OCI-LY7 (cell line): ENCODE data around the gene TALDO1. TPM values are rescaled to one million over a fixed set of nuclear protein-coding genes. Genes with fewer than 3 reads are reported as not detected.
A peak's percentile ranks its signal among the peaks of the same experiment; 100 is the strongest.

ENCODE experiments used
- BruUV-seq: library from RNA; stranded (reverse); fragments of 400-500 nt; replicated peaks from 2 replicates; lab custom pipeline; 2021; lab: Mats Ljungman, UMichigan
- CTCF ChIA-PET: fragments of 300-600 bp; sonication (Branson Sonifier 250); formaldehyde crosslinking; loops from one replicate; lab custom pipeline; 2022; ENCODE audit warnings: antibody characterized with exemption; ENCODE audit not compliant: unreplicated experiment; lab: Charles Lee
- POLR2A ChIA-PET: fragments of 300-600 bp; sonication (Branson Sonifier 250); formaldehyde crosslinking; loops from one replicate; lab custom pipeline; 2022; ENCODE audit warnings: antibody characterized with exemption; lab: Charles Lee
- DNase-seq: peaks from one replicate; pipeline ENCODE4 v3.0.0-alpha.2; 2015; ENCODE audit warnings: low spot score
- H2AFZ ChIP-seq: fragments of 200-600 bp; sonication (generic), shearing (Covaris generic); 2 replicates; pipeline ENCODE4 v1.6.1; 2014; ENCODE audit warnings: mild to moderate bottlenecking, antibody characterized with exemption, low read length, moderate library complexity
- H3K27ac ChIP-seq: fragments of 200-600 bp; sonication (generic); 2 replicates; pipeline ENCODE4 v1.5.1; 2014; ENCODE audit warnings: mixed run types, low read depth, mild to moderate bottlenecking, moderate library complexity, low read length, inconsistent platforms; ENCODE audit not compliant: poor library complexity, severe bottlenecking
- H3K36me3 ChIP-seq: fragments of 200-600 bp; sonication (generic); 2 replicates; pipeline ENCODE4 v1.6.1; 2014; ENCODE audit warnings: mild to moderate bottlenecking, antibody characterized with exemption, low read length, moderate library complexity, mixed read lengths; ENCODE audit not compliant: insufficient read depth
- H3K4me1 ChIP-seq: fragments of 200-600 bp; sonication (generic); 2 replicates; pipeline ENCODE4 v1.5.1; 2014; ENCODE audit warnings: mild to moderate bottlenecking, low read length; ENCODE audit not compliant: insufficient read depth, poor library complexity, severe bottlenecking
- H3K4me2 ChIP-seq: fragments of 200-600 bp; sonication (generic); 2 replicates; pipeline ENCODE4 v1.6.1; 2014; ENCODE audit warnings: mild to moderate bottlenecking, low read length
- H3K4me3 ChIP-seq: fragments of 200-600 bp; sonication (generic); 2 replicates; pipeline ENCODE4 v1.5.1; 2014; ENCODE audit warnings: mild to moderate bottlenecking, low read depth, low read length; ENCODE audit not compliant: poor library complexity, severe bottlenecking
- H3K79me2 ChIP-seq: fragments of 200-600 bp; sonication (generic); 2 replicates; pipeline ENCODE4 v1.6.1; 2016; ENCODE audit warnings: low read depth, mild to moderate bottlenecking, low read length, moderate library complexity, mixed read lengths; ENCODE audit not compliant: insufficient read depth
- H3K9me2 ChIP-seq: fragments of 200-600 bp; sonication (generic); 2 replicates; pipeline ENCODE4 v1.6.1; 2016; ENCODE audit warnings: mild to moderate bottlenecking, low read length, mixed read lengths; ENCODE audit not compliant: insufficient read depth
- H3K9me3 ChIP-seq: fragments of 200-600 bp; sonication (generic); 2 replicates; pipeline ENCODE4 v1.6.1; 2014; ENCODE audit warnings: mild to moderate bottlenecking, mixed run types, low read length, mixed read lengths
- H4K20me1 ChIP-seq: fragments of 200-600 bp; sonication (generic); 2 replicates; pipeline ENCODE4 v1.6.1; 2014; ENCODE audit warnings: mild to moderate bottlenecking, antibody characterized with exemption, low read length, moderate library complexity, mixed read lengths; ENCODE audit not compliant: insufficient read depth
- EZH2phosphoT487 ChIP-seq: fragments of 200-600 bp; sonication (generic); IDR thresholded peaks from 2 replicates; pipeline ENCODE4 v1.6.1; 2018; ENCODE audit warnings: low read depth, borderline replicate concordance, mild to moderate bottlenecking, mixed run types, antibody characterized with exemption, low read length, moderate library complexity, mixed read lengths
- intact Hi-C: fragments of 100-400 bp; cut with micrococcal nuclease; formaldehyde crosslinking; loops from one replicate; pipeline ENCODE4 v1.10.0; 2022; ENCODE audit not compliant: unreplicated experiment
- total RNA-seq, 2 experiments: library from RNA; depleted of rRNA in 1 of 2; stranded (reverse); fragments of >200 nt in 1 of 2; shearing (Covaris generic) in 1 of 2; gene quantifications; 2 replicates each; pipeline ENCODE4 v1.2.3, GENCODE V29; 2014 to 2022
- TF ChIP-seq, protein P1 (sequence below): fragments of 200-600 bp; sonication (generic); conservative IDR thresholded peaks from 2 replicates; pipeline ENCODE4 v1.5.1; 2014; ENCODE audit warnings: mild to moderate bottlenecking, antibody characterized with exemption, low read length, moderate library complexity, mixed read lengths

TALDO1 gene
- total RNA-seq, 2 experiments from 2014 or later = 172 to 226 TPM

- TF ChIP-seq EZH2phosphoT487 = no peak
- TF ChIP-seq, protein P1, sequence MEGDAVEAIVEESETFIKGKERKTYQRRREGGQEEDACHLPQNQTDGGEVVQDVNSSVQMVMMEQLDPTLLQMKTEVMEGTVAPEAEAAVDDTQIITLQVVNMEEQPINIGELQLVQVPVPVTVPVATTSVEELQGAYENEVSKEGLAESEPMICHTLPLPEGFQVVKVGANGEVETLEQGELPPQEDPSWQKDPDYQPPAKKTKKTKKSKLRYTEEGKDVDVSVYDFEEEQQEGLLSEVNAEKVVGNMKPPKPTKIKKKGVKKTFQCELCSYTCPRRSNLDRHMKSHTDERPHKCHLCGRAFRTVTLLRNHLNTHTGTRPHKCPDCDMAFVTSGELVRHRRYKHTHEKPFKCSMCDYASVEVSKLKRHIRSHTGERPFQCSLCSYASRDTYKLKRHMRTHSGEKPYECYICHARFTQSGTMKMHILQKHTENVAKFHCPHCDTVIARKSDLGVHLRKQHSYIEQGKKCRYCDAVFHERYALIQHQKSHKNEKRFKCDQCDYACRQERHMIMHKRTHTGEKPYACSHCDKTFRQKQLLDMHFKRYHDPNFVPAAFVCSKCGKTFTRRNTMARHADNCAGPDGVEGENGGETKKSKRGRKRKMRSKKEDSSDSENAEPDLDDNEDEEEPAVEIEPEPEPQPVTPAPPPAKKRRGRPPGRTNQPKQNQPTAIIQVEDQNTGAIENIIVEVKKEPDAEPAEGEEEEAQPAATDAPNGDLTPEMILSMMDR = peak; percentile 57; the same call in 1 of the 2 replicates
- intact Hi-C loops = loop anchor here (2.0 to 5.0 kb wide), 2 partner anchors 34 to 231 kb away; partner anchors contain the start of genes PHRF1, POLR2L and TSPAN4
- peak overlapping the region; percentile 100 for H3K4me3 ChIP-seq
- H3K4me1 ChIP-seq = peaks cover 61% of the 10 kb centered on the region
- H2AFZ ChIP-seq = peak overlapping the region; percentile 5; the same call in 1 of the 2 replicates
- H3K79me2 ChIP-seq = peaks cover 43% of the 10 kb centered on the region
- ChIA-PET CTCF (no interaction called here), POLR2A (interaction anchor here (0.5 to 2.0 kb wide), 8 partner anchors 8 to 327 kb away, joined by 3 to 6 read pairs (median 4); no protein-coding TSS in a partner anchor)
- no peaks in the 10 kb centered on the region for H3K9me2 ChIP-seq
- H3K9me3 ChIP-seq = no peaks in the 10 kb centered on the region
- H3K4me2 ChIP-seq = peak overlapping the region; percentile 71
- H3K36me3 ChIP-seq = peaks cover 37% of the 10 kb centered on the region
- peaks cover 17% of the 10 kb centered on the region; the same call in 1 of the 2 replicates for H4K20me1 ChIP-seq
- peak; percentile 71 for DNase-seq
- H3K27ac ChIP-seq = peak overlapping the region; percentile 84
- TSS peak; percentile 80 for BruUV-seq
Observed at GRCh38 chr11:808427-809286, 61.4 kb downstream of the TALDO1 start.

- peaks cover 17% of the 10 kb centered on the region; the same call in 1 of the 2 replicates for H4K20me1 ChIP-seq
- TF ChIP-seq, protein P1 = no peak
- no peak for TF ChIP-seq EZH2phosphoT487
- DNase-seq = peak; percentile 99
- no peaks in the 10 kb centered on the region for H3K9me2 ChIP-seq
- peak within 1 kb of the TSS; percentile 84 for H3K27ac ChIP-seq
- peak within 1 kb of the TSS; percentile 78 for H2AFZ ChIP-seq
- H3K4me3 ChIP-seq = peak within 1 kb of the TSS; percentile 100
- BruUV-seq = no TSS peak
- H3K4me2 ChIP-seq = peak within 1 kb of the TSS; percentile 71
- no peaks in the 10 kb centered on the region for H3K9me3 ChIP-seq
- peaks cover 43% of the 10 kb centered on the region for H3K79me2 ChIP-seq
- ChIA-PET POLR2A (interaction anchor here (0.6 to 2.0 kb wide), 7 partner anchors 8 to 87 kb away, joined by 3 to 6 read pairs (median 4); no protein-coding TSS in a partner anchor), CTCF (no interaction called here)
- H3K36me3 ChIP-seq = peaks cover 43% of the 10 kb centered on the region
- intact Hi-C loops = loop anchor here (2.0 to 5.0 kb wide), 2 partner anchors 33 to 232 kb away; partner anchors contain the start of genes PHRF1, POLR2L and TSPAN4
- peaks cover 56% of the 10 kb centered on the region for H3K4me1 ChIP-seq
Observed at GRCh38 chr11:809287-810039, 62.2 kb downstream of the TALDO1 start, which contains the start of gene RPLP2. Gene RPLP2 (plus strand): TSS chr11:809967. CDS start chr11:810235, 268 bp downstream.
